A673 (cell line): ENCODE measurements around the gene SKOR1.

Experiments
- CTCF ChIP-seq: fragments of 300-800, 200-600 bp; sonication (generic); conservative IDR thresholded peaks from 2 replicates; pipeline ENCODE4 v1.5.1; 2017; ENCODE audit warnings: low read depth, mild to moderate bottlenecking, antibody characterized with exemption, low read length, moderate library complexity, mixed read lengths
- EZH2 ChIP-seq: fragments of 200-600 bp; sonication (generic); IDR thresholded peaks from 2 replicates; pipeline ENCODE4 v1.6.1; 2017; ENCODE audit warnings: borderline replicate concordance, low read depth, mild to moderate bottlenecking, mixed read lengths, antibody characterized with exemption, low read length; ENCODE audit not compliant: poor library complexity, severe bottlenecking

- TF ChIP-seq CTCF (no peak), EZH2 (no peak)
Measured at GRCh38 chr15:67794832-67795574, 30.3 kb upstream of the SKOR1 start.
